CD4-positive, alpha-beta T cell (primary cell): ENCODE measurements around the gene PLEKHN1. TPM values are rescaled to one million over a fixed set of nuclear protein-coding genes. Genes with fewer than 3 reads are reported as not detected.

Experiments used
- ATAC-seq: fragments of 200-7000 bp; cut with Tn5 transposase; one replicate; pipeline ENCODE4 v1.10.0; 2022; ENCODE audit warnings: mild to moderate bottlenecking; ENCODE audit not compliant: poor library complexity
- CTCF ChIA-PET: fragments of 350-600 bp; sonication (Branson Sonifier 250); formaldehyde crosslinking; loops from one replicate; lab custom pipeline; 2021; ENCODE audit warnings: antibody characterized with exemption, inconsistent platforms; lab: Charles Lee
- POLR2A ChIA-PET: fragments of 350-600 bp; sonication (Branson Sonifier 250); formaldehyde crosslinking; loops from one replicate; lab custom pipeline; 2021; ENCODE audit warnings: antibody characterized with exemption, inconsistent platforms; lab: Charles Lee
- DNase-seq, 14 experiments: peaks; one replicate each; pipeline ENCODE4 v3.0.0-alpha.2; 2013 to 2020; ENCODE audit warnings: mixed read lengths in 2 of 14
- H3K27ac ChIP-seq, 2 donors: one replicate each; pipeline versions ENCODE4 v1.5.1 to v1.7.0; 2013; ENCODE audit warnings: low read length in 2 of 2, low read depth in 1 of 2, mild to moderate bottlenecking in 1 of 2
- H3K27me3 ChIP-seq, 2 experiments: 1 replicate in 1 of 2; 2 replicates in 1 of 2; pipeline versions ENCODE4 v1.6.1 to v1.7.0; 2013; ENCODE audit warnings: low read length in 2 of 2, control low read depth in 1 of 2, mild to moderate bottlenecking in 1 of 2, moderate library complexity in 1 of 2; ENCODE audit not compliant: insufficient read depth in 2 of 2, control insufficient read depth in 1 of 2
- H3K36me3 ChIP-seq: one replicate; pipeline ENCODE4 v1.6.1; 2013; ENCODE audit warnings: low read length, control low read depth; ENCODE audit not compliant: insufficient read depth
- H3K4me1 ChIP-seq: one replicate; pipeline ENCODE4 v1.6.1; 2013; ENCODE audit warnings: low read length, control low read depth; ENCODE audit not compliant: insufficient read depth
- H3K4me3 ChIP-seq: one replicate; pipeline ENCODE4 v1.5.1; 2013; ENCODE audit warnings: mild to moderate bottlenecking, low read length, moderate library complexity
- H3K9me3 ChIP-seq, 2 experiments: 1 replicate in 1 of 2; 2 replicates in 1 of 2; pipeline versions ENCODE4 v1.6.1 to v1.7.0; 2013; ENCODE audit warnings: low read length in 2 of 2, mild to moderate bottlenecking in 2 of 2, control low read depth in 1 of 2, moderate library complexity in 1 of 2; ENCODE audit not compliant: control insufficient read depth in 1 of 2, insufficient read depth in 1 of 2
- H3K27ac Mint-ChIP-seq: one replicate; pipeline ENCODE4 v1.8.0; 2020; ENCODE audit warnings: mixed read lengths
- H3K27me3 Mint-ChIP-seq: one replicate; pipeline ENCODE4 v1.8.0; 2021; ENCODE audit warnings: mixed read lengths
- H3K36me3 Mint-ChIP-seq: one replicate; pipeline ENCODE4 v1.8.0; 2021; ENCODE audit warnings: low read depth, mixed read lengths
- H3K4me1 Mint-ChIP-seq: one replicate; pipeline ENCODE4 v1.8.0; 2021; ENCODE audit warnings: low read depth, mixed read lengths
- H3K4me3 Mint-ChIP-seq: one replicate; pipeline ENCODE4 v1.8.0; 2020; ENCODE audit warnings: mild to moderate bottlenecking, mixed read lengths
- H3K9me3 Mint-ChIP-seq: one replicate; pipeline ENCODE4 v1.8.0; 2020; ENCODE audit warnings: mixed read lengths
- CTCF ChIP-seq: fragments of 200-600 bp; IDR thresholded peaks from one replicate; pipeline ENCODE4 v1.8.0; 2022; ENCODE audit warnings: antibody characterized with exemption, mild to moderate bottlenecking
- intact Hi-C, 2 experiments: fragments of 100-400 bp; cut with DNase I in 1 of 2; cut with micrococcal nuclease in 1 of 2; formaldehyde crosslinking; loops; one replicate each; pipeline versions ENCODE4 v1.15.1 to v1.9.0; 2023 to 2025; cut with DNase I, micrococcal nuclease
- total RNA-seq, 174 experiments: library from RNA in 2 of 174; stranded (reverse) in 2 of 174; gene quantifications; one replicate each; pipeline ENCODE4 v1.2.3 and lab custom pipeline; 2021 to 2026

The PLEKHN1 gene
- total RNA-seq, 2 experiments from 2014 or later = 0.69 to 0.95 TPM

- Mint-ChIP-seq H3K27ac (no peak overlapping the region), H3K36me3 (no peaks in the 10 kb centered on the region), H3K4me3 (no peak overlapping the region), H3K9me3 (no peaks in the 10 kb centered on the region), H3K27me3 (peaks cover 55% of the 10 kb centered on the region), H3K4me1 (no peaks in the 10 kb centered on the region)
- TF ChIP-seq CTCF = no peak
- Histone ChIP-seq H3K27me3 (peaks cover 27% of the 10 kb centered on the region in 2 experiments), H3K27ac (no peak overlapping the region), H3K36me3 (no peaks in the 10 kb centered on the region), H3K4me1 (no peaks in the 10 kb centered on the region), H3K9me3 (peaks cover 0 to 33% of the 10 kb centered on the region in 2 experiments), H3K4me3 (no peak overlapping the region)
- intact Hi-C loops = no loop called here
- ATAC-seq (no peak), DNase-seq (no peak)
- ChIA-PET POLR2A (no interaction called here), CTCF (no interaction called here)
These were observed 32.7 kb upstream of the PLEKHN1 start for GRCh38 chr1:933603-933940.

GRCh38 chr1:934991-935750 is 31.1 kb upstream of the PLEKHN1 start:
- Histone ChIP-seq H3K36me3 (no peaks in the 10 kb centered on the region), H3K4me1 (peaks cover 5% of the 10 kb centered on the region), H3K9me3 (peaks cover 0 to 31% of the 10 kb centered on the region in 2 experiments), H3K4me3 (no peak overlapping the region), H3K27me3 (peaks cover 38 to 40% of the 10 kb centered on the region in 2 experiments), H3K27ac (no peak overlapping the region)
- DNase-seq (no peak), ATAC-seq (no peak)
- ChIA-PET CTCF (no interaction called here), POLR2A (no interaction called here)
- peaks cover 60% of the 10 kb centered on the region for H3K27me3 Mint-ChIP-seq
- no peak overlapping the region for H3K27ac Mint-ChIP-seq
- H3K4me1 Mint-ChIP-seq = no peaks in the 10 kb centered on the region
- H3K9me3 Mint-ChIP-seq = no peaks in the 10 kb centered on the region
- peak overlapping the region; percentile 5 for H3K4me3 Mint-ChIP-seq
- intact Hi-C loops = no loop called here
- TF ChIP-seq CTCF = no peak
- no peaks in the 10 kb centered on the region for H3K36me3 Mint-ChIP-seq

GRCh38 chr1:935751-936231 is 30.5 kb upstream of the PLEKHN1 start:
- no peak overlapping the region for H3K4me3 Mint-ChIP-seq
- peaks cover 64% of the 10 kb centered on the region for H3K27me3 Mint-ChIP-seq
- intact Hi-C loops = no loop called here
- no peak overlapping the region for H3K27ac Mint-ChIP-seq
- no peak overlapping the region for H3K4me3 ChIP-seq
- no peaks in the 10 kb centered on the region for H3K36me3 ChIP-seq
- DNase-seq = no peak
- TF ChIP-seq CTCF = no peak
- POLR2A ChIA-PET = no interaction called here
- peaks cover 0 to 35% of the 10 kb centered on the region in 2 experiments for H3K9me3 ChIP-seq
- peaks cover 41 to 46% of the 10 kb centered on the region in 2 experiments for H3K27me3 ChIP-seq
- CTCF ChIA-PET = no interaction called here
- no peak overlapping the region for H3K27ac ChIP-seq
- no peaks in the 10 kb centered on the region for H3K36me3 Mint-ChIP-seq
- no peaks in the 10 kb centered on the region for H3K9me3 Mint-ChIP-seq
- peaks cover 10% of the 10 kb centered on the region for H3K4me1 ChIP-seq
- no peak for ATAC-seq
- no peaks in the 10 kb centered on the region for H3K4me1 Mint-ChIP-seq
